NCI-H2081 treated with DMSO at 0.1 percent for 48 hours (cell line): Measurements from ENCODE around the gene TNFRSF1B.

Source experiments
- DNase-seq: peaks from one replicate; lab custom pipeline; 2025; lab: John Stamatoyannopoulos, UW

TNFRSF1B gene

DNA sequence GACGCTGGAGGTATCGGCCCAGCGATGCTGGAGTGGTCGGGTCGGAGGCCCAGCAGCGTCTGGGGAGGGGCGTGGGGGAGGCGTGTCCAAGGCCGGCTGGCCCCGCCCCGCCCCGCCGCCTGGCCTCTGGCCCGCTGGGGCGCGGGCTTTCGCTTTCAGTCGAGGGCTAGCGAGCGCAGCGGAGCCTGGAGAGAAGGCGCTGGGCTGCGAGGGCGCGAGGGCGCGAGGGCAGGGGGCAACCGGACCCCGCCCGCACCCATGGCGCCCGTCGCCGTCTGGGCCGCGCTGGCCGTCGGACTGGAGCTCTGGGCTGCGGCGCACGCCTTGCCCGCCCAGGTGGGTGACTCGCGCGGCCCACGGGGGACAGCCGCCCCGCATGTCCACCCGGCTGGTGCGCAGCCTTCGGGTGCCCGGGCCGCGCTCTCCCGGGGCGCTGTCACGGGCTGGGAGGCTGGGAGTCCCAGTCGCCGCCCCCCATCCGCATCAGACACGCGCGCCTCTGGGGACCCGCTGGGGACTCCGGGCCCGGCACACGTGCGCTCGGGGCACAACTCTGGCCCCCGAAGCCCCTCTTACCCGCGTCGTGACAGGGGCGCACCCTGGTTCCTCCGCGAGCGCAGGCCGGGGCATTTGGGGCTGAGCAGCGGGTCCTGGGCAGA lies at the start of gene TNFRSF1B:
TNFRSF1B (plus strand) TSS at position 158 of the 659 bp plus-strand sequence; CDS start at position 259, 101 bp downstream.
- DNase-seq, result no peak

DNA sequence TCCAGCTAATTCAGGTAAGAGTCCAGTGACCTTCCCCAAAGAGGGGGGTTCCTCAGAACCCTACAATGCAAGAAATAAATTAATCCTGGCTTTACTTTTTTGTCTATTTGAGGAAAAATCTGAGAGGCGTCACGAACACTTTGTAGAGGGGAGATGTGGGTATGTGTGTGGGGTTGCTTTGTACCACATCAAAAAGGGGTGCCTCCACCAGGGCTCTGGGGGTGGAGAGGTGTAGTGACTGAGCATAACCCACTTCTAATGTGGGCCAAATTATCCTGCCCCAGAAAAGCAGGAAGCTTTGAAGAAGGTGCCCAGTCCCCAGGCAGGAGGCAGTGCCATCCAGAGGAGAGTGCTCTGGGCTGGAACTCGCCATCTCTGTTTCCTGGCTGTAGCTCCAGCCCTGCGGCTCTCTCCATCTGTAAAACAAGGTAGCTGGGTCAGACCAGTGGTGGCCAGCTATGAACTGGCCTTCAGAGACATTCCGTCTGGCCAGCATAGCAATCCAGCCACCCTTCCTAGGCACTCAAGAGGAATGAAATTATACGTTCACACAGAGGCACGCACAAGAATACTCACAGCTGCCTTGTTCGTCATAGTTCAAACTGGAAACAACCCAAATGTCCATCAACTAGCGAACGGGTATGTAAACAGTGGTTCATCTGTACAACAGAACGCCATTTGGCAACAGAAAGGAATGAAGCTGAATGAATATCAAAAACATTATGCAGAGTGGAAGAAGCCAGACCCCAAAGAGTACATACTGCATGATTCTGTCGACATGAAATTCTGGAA lies 45.4 kb upstream of the TNFRSF1B start:
- DNase-seq, result no peak

DNA sequence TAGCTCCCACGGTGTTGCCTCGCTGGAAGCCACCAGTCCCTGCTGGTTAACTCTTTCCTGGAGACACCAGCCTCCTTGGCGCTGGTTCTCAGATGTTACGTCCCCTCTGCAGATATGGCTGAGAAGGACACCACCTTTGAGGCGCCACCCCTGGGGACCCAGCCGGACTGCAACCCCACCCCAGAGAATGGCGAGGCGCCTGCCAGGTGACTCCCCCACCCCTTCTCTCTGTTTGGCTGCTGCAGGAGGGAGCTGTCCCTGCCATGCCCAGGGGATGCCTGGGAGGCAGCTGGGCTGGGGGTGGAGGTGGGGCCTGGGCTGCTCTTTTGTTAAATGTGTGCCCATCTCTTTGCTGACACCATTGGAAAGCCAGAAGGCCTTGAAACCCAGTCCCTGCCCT lies 43.6 kb upstream of the TNFRSF1B start:
- no peak for DNase-seq

DNA sequence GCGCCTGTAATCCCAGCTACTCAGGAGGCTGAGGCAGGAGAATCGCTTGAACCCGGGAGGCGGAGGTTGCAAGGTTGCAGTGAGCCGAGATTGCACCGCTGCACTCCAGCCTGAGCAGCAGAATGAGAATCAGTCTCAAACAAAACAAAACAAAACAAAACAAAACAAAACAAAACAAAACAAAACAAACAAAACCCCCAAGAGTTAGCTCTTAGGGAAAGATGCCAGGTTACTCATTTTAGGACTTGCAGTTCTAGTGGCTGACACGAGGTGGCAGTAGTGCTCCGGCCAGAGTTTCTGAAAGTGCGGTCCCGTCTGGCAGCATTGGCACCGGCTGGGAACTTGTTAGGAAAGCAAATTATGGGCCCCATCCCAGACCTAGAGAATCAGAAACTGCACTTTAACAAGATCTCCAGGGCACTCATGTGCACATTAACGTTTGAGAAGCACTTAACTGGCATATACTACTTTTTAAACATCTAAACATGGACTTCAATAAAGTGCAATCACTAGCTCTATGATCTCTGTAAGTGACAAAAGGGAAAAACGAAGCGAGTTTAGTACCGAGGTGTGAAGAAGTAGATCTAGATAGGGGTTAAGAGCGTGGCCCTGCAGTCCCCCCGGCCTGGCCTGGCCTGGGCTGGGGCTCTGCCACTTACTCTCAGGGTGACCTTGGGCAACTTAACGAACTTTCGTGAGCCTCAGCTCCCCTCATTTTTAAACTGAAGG lies 41.9 kb upstream of the TNFRSF1B start:
- no peak for DNase-seq

DNA sequence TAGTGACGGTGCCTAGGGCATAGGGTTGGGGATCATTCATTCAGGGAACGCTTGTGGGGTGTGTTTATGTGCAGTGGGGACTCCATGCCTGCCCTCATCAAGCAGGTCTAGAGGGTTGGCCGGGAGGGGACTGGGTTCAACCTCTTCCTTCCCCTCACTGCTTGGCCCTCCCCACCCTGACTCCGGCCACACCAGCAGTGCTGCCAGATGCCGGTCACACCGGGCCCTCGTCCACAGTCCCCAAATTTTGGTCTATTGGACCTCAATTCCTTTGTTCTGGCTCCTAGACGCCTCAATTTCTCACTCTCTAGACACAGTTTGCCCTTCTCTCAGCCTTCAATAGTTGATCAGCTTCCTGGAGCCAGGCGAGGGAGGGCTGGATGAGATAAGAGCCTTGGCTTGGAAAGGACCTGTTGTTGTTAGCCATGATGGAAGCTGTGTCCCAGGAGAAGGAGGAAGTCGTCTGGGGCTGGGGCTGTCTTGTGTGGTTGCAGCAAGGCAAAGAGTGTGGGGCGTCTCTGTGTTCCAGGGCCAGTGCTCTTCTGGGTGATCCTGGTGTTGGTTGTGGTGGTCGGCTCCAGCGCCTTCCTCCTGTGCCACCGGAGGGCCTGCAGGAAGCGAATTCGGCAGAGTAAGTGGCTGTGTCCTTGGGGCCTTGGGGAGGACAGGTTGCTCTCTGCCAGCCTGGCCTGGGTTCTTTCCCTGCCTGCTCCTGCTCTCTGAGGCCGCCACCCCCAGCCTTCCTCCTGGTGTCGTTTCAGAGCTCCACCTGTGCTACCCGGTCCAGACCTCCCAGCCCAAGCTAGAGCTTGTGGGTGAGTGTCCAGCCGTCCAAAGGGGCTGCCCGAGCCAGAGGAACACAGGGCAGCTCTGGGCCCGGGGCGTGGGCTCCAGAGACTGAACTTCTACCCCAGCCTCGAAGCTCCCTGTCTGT lies 41.1 kb upstream of the TNFRSF1B start:
- DNase-seq, result no peak

DNA sequence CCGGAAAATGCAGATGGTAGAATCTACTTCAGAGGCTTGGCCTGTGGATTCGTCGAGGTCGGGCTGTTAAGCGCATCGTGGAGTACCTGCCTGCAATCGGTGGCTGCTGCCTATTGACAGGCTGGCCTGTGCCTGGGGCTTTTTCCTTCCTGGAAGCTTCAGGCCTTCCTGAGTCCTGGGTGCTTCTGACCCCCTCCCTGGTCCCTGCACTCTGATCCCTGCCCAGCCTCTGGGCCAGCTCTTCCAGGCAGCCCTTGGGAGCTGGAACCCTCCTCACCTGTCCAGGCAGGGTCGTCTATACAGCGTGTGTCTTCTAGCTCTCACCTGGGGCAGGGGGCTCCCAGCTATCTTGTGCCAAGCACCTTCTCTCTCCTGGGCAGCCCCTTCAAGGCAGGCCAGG lies 40.0 kb upstream of the TNFRSF1B start:
- DNase-seq, result no peak

DNA sequence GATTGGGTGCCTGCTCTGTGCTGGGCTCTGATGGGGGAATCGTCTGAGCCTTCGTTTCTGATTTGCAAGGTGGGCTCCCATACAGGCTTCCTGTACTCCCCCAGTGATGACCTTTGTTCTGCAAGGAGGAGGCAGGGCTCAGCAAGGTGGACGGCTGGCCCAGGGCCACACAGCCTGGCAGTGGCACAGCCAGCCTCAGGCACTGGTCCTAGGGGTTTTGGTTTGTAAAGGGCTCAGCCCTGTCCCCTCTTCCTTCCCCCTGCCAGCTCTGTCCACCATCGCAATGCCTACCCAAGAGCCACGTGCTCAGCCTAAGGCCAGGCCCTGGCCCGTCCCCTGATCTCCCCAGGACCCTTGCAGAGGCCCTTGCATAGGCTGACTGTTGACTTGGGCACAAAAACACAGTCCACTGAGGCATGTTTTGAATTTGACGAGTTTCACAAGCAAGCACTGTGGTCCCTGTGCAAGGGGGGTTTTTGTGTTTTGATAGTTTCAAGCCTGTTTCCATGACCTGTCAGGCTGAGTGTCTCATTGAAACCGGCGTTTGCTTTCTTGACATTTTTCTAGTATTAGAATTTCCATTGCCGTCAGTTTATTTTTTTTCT lies 39.5 kb upstream of the TNFRSF1B start:
- DNase-seq, result no peak

DNA sequence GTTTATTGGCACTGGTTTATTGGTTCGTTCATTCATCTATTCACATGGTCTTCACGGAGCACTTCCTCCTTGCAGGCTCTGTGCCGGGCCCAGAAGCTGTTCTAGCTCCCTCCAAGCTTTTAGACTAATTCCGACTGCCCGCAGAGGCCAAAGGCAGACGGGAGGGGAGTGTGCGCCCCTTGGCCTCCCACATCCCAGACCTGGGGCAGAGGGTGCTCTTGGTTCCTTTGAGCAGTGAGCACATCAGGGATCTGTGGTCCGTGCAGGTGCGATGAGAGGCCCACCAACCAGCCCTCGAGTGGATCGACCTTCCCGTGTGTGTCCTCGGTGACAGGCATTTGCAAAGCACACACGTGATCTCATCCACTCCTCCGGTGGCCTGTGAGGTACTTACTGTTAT lies 38.7 kb upstream of the TNFRSF1B start:
- no peak for DNase-seq

DNA sequence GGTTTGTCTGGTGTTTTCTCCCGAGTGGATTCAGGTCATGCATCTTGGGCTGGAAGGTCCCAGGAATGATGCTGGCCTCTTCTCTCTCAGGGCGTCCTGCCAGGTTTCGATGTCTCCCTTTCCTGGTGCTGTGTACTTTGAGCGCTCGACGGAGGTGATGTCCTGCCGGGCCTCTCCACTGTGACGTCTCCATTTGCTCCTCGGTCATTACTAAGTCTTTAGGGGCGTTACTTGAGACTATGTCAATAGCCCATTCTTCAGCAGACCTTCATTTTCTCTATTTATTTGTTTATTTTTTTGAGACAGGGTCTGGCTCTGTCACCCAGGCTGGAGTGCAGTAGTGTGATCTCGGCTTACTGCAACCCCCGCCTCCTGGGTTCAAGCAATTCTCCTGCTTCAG lies 37.2 kb upstream of the TNFRSF1B start:
- DNase-seq, result no peak

DNA sequence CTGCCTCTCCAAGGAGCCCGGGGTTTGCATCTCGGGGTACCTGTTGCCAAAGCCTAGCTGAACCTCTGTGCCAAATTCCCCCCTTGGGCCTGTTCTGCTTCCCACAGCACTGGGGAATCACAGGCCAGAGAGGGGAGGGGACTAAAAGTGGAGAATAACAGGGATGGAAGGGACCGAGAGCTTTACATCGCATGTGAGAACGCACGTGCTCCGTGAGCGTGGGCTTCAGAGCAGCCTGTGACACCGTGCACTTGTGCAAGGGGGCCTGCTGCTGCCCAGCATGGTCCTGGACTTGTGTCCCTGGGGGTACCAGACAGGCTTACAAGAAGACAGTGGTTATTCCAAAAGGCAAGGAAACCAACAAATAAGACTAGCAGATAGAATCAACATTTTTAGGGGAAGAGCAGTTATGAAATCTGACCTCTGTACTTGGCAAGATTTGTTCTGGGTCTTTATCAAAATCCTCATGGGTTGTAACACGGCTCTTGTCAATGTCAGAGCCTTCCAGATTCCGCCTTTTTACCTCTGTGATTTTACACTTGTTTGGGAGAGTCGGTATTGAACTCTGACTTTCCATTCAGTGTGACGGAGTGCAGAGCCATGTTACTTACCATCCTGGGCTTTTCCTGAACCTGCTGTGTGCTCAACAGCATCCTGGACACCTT lies 36.2 kb upstream of the TNFRSF1B start:
- no peak for DNase-seq

DNA sequence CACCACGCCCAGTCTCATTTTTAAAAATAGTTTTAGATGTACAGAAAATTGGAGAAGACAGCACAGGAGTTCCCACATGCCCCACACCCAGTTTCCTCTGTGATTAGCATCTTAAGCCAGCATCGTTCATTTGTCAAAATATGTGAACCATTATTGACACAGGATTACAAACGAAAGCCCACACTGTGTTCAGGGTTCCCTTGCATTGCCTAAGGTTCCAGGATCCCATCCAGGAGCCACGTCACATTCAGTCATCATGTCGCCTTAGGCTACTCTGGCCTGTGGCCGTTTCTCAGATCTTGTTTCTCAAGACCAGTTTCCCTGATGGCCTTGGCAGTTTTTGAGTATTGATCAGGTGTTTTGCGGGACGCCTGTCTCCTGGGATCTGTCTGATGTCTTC lies 34.7 kb upstream of the TNFRSF1B start:
- DNase-seq, result no peak

DNA sequence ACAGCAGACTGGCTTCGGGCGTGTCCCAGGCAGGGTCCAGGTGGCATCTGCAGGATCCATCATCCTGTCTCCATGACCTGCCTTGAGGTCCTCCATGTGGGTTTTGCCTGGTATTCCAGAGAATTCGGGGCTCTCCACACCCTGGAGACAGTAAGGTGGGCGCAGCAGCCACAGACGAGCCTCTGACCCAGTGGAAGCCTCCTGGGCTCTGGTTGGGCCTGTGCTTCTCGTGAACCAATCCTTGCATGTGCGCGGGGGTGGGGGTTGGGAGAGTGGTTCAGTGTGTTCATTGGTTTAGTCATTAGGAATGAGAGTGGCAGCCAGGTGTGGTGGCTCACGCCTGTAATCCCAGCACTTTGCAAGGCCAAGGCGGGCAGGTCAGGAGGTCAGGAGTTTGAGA lies 32.1 kb upstream of the TNFRSF1B start:
- no peak for DNase-seq

DNA sequence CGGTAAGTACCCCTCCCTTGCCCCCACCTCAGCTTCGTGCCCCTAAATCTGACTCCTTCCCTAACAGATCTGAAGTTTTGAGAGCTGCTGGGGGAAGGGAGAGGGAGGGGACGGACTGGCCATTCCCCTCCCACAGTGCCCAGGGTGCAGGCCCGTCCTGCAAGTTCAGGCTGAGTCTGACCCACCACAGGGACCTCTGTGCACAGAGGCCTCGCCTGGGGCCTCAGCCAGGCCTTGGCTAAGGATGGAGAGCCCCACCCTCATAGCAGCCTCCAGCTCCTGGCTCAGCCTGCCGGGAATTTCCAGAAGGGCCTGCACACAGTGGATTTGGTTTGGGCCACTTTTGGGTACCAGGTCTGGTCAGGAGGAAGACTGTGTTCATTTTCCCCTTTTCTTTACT lies 31.2 kb upstream of the TNFRSF1B start:
- no peak for DNase-seq

DNA sequence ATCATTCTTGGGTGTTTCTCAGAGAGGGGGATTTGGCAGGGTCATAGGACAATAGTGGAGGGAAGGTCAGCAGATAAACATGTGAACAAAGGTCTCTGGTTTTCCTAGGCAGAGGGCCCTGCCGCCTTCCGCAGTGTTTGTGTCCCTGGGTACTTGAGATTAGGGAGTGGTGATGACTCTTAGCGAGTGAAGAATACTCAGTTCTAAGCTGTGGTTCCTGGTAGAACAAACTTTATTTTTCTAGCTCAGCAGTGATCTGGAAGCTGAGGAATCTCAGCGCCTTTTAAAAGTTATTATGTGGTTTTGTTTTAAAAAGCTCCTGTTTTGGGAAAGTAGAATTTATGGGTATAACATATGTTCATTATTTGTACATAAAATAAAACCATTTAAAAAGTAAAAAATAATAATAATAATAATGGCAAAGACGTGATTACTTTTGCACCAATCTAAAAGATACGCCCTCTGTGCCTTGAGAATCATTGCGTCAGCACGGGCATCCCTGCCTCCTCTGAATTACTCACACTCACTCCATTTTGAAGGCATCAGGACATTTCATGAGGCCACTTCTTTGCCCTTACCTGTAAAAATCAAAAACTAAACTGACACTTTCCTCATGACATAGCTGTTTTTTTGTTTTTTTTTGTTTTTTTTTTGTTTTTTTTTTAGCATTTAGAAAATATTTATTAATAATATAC lies 29.7 kb upstream of the TNFRSF1B start:
- DNase-seq, result no peak

DNA sequence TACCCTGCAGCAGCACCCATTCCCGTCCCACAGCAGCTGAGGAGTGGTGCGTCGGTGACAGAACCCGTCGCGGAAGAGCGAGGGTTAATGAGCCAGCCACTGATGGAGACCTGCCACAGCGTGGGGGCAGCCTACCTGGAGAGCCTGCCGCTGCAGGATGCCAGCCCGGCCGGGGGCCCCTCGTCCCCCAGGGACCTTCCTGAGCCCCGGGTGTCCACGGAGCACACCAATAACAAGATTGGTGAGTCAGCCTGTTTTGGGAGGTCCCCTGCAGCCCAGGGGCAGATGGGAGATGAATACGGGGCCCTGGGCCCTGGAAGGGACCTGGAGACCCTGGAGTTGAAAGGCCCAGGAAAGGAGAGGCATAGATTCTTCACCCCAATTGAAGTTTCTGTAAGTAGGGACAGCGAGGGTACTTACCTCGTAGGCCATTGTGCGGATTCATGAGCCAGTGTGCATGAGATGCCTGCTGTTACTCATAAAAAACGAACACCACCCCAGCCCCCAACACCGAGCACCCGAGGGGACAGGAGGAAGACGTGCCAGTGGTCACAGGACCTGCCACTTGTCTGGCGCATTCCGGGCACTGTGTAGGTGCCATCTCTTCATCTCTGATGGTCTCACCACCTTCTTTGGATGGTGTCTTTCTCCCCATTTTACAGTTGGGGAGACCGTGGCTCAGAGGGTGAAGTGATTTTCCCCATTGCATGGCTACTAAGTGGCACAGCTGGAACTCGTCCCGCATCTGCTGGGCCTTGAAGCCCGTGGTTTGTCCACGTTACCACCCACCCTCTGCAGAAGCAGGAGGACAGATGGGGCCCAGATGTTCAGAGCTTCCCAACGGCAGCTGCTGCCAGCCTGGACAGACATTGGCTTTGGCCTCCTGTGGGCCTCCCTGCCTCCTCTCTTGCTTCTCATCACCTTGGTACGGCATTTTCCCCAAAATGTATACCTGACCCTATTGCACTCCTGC lies 28.3 kb upstream of the TNFRSF1B start:
- DNase-seq, result no peak

DNA sequence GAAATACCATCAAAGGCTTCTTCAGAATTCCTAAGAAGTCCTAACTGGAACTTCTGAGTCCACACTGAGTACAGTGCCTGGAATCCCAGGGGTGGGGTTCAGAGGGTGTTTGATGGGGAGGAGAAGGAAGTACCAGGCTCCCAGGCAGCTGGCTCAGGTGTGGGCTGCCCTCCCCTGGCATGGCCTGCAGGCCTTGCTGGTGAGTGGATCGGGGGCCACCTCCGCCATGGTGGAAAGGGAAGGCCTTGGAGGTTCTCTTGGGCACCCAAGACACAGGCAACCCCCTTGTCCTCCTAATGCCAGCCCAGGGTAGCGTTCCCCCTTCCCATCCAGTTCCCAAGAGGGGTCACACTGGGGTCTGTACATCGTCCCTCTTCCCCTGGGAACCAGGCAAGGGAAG lies 26.8 kb upstream of the TNFRSF1B start:
- no peak for DNase-seq

DNA sequence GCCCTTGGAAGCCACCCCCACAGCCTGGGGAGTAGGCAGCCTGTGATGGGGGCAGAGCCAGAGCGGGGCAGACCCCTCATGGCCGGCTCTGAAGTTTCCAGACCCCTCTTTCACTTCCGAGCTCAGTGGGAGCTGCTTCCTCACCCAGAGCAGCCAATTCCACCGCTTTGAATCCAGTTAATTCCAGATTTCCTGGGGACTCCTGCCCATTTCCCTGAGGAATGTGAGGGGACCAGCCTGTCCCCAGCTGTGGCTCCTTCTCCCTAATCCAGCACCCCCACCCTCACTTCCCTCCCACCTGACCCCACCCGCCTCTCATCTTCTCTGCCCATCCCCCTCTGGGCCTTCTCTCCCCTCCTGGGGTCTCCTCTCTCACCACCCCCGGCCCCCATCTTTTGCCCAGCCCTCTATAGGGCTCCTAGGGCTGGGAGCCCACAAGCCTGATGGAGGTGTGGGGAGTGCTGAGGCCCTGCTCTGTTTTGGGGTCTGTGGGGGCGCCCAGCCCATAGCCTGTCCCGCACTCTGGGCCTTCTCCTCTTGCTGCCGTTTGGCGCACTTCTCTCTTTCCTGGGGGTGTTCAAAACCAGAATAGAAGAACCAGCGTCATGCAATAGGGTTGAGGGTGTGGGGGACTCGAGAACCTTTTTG lies 26.2 kb upstream of the TNFRSF1B start:
- DNase-seq, result no peak

DNA sequence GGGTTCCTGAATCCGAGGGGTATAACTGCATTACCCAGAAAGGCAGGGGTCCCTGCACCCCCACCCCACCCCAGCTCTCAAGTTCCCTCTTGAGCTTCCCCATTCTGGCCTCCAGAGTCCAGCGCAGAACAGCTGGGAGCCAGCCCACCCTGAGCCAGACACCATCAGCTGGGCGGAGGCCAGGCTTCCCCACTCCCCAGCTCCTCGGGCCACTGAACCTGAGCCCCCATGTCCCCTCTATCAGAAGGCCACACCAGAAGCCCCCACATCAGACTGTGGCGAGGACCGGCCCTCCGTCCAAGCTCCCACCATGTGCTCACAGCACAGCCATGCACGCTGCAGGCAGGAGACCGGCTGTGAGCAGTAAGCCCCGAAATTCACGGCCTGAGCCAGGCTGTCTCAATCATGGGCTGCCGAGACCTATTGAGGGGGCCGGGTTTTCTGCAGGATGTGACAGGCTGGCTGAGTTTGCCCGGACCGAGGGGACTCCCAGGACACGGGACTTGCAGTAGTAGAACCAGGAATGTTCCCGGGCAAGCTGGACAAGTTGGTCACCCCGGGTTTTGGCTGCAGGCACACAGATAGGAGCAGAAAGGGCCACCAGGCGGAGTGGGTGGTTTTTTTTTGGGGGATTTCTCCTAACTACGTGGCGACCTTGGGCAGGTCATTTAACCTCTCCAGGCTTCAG lies 25.5 kb upstream of the TNFRSF1B start:
- no peak for DNase-seq
